A549 (cell line): ENCODE results near the gene NSUN4. TPM values are rescaled to one million over a fixed set of nuclear protein-coding genes. Genes with fewer than 3 reads are reported as not detected.
"Not testable (repeated sequence)": the region's sequence is repeated elsewhere in the genome, so short reads cannot be mapped to it uniquely, and the experiment has no call there.

ENCODE experiments used
- ATAC-seq, 2 experiments: fragments of 200-7000 bp in 1 of 2; fragments of >200 bp in 1 of 2; cut with Nextera tagmentation in 1 of 2; cut with Tn5 transposase in 1 of 2; 3 replicates each; pipeline versions ENCODE4 v1.8.0 to v1.9.1; 2018 to 2020; ENCODE audit warnings: mild to moderate bottlenecking in 1 of 2, moderate library complexity in 1 of 2
- CTCF ChIA-PET: fragments of 300-600 bp; sonication (Branson Sonifier 250); formaldehyde crosslinking; extraction: SDS; loops from one replicate; lab custom pipeline; 2021; ENCODE audit warnings: antibody characterized with exemption, inconsistent platforms; lab: Yijun Ruan, JAX
- POLR2A ChIA-PET: fragments of 350-600 bp; formaldehyde crosslinking; extraction: SDS; loops from one replicate; lab custom pipeline; 2021; ENCODE audit warnings: antibody characterized with exemption, inconsistent platforms; lab: Yijun Ruan, JAX
- DNase-seq, 2 experiments: peaks; one replicate each; pipeline versions ENCODE4 v3.0.0 to v3.0.0-alpha.2; 2011 to 2016; ENCODE audit warnings: low read depth in 1 of 2, low spot score in 1 of 2
- FAIRE-seq: peaks from 2 replicates; lab custom pipeline; 2011; peaks lifted over from hg19 to GRCh38; lab: Jason Lieb, UNC
- H3K27ac ChIP-seq, 2 experiments: fragments of >200 bp; sonication (Bioruptor Twin); formaldehyde crosslinking; 3 replicates each; pipeline ENCODE4 v1.5.1; 2016 to 2017
- H3K4me1 ChIP-seq: fragments of >200 bp; sonication (Bioruptor Twin); formaldehyde crosslinking; 3 replicates; pipeline ENCODE4 v1.6.1; 2016
- H3K4me2 ChIP-seq: fragments of >200 bp; sonication (Bioruptor Twin); formaldehyde crosslinking; 3 replicates; pipeline ENCODE4 v1.6.1; 2016
- H3K4me3 ChIP-seq: fragments of >200 bp; sonication (Bioruptor Twin); formaldehyde crosslinking; 3 replicates; pipeline ENCODE4 v1.5.1; 2016
- H3K9me3 ChIP-seq: fragments of >200 bp; sonication (Bioruptor Twin); formaldehyde crosslinking; 3 replicates; pipeline ENCODE4 v1.6.1; 2016
- ATOH8 ChIP-seq: fragments of 250-450 bp; sonication (Bioruptor Pico); IDR thresholded peaks from 2 replicates; pipeline ENCODE4 v1.5.0; 2020; ENCODE audit warnings: low read depth, mild to moderate bottlenecking, moderate library complexity
- CHD2 ChIP-seq: fragments of 150-350 bp; IDR thresholded peaks from 2 replicates; pipeline ENCODE4 v1.6.1; 2014; ENCODE audit warnings: low read length; ENCODE audit not compliant: partially characterized antibody
- CTCF ChIP-seq: fragments of >200 bp; sonication (Bioruptor Twin); formaldehyde crosslinking; IDR thresholded peaks from 3 replicates; pipeline ENCODE4 v1.5.1; 2016
- HDAC2 ChIP-seq: fragments of 200-600 bp; sonication (generic); IDR thresholded peaks from 2 replicates; pipeline ENCODE4 v1.6.1; 2016
- HEYL ChIP-seq: fragments of 250-450 bp; sonication (Bioruptor Pico); IDR thresholded peaks from 2 replicates; pipeline ENCODE4 v1.8.0; 2021; ENCODE audit warnings: mild to moderate bottlenecking, moderate library complexity
- KDM5A ChIP-seq: fragments of 200-600 bp; sonication (generic); IDR thresholded peaks from 2 replicates; pipeline ENCODE4 v1.6.1; 2016; ENCODE audit warnings: antibody characterized with exemption, mild to moderate bottlenecking
- MAX ChIP-seq: IDR thresholded peaks from 2 replicates; pipeline ENCODE4 v1.6.1; 2012
- MYC ChIP-seq: IDR thresholded peaks from 2 replicates; pipeline ENCODE4 v1.6.1; 2012; ENCODE audit warnings: mild to moderate bottlenecking, inconsistent platforms, low read length, improper control_type of control experiment, borderline replicate concordance
- POLR2A ChIP-seq: IDR thresholded peaks from 2 replicates; pipeline ENCODE4 v1.6.1; 2012; ENCODE audit warnings: mild to moderate bottlenecking, low read length
- RARB ChIP-seq: fragments of 250-450 bp; sonication (Bioruptor Pico); IDR thresholded peaks from 2 replicates; pipeline ENCODE4 v1.8.0; 2021; ENCODE audit warnings: mild to moderate bottlenecking, moderate library complexity
- RCOR1 ChIP-seq: fragments of 150-350 bp; IDR thresholded peaks from 2 replicates; pipeline ENCODE4 v1.6.1; 2014; ENCODE audit warnings: antibody characterized with exemption, low read length, low read depth
- RNF2 ChIP-seq: fragments of 200-600 bp; sonication (generic); IDR thresholded peaks from 2 replicates; pipeline ENCODE4 v1.6.1; 2016; ENCODE audit warnings: low read depth, mild to moderate bottlenecking, antibody characterized with exemption, moderate library complexity, borderline replicate concordance
- TFCP2L1 ChIP-seq: fragments of 250-450 bp; sonication (Bioruptor Pico); IDR thresholded peaks from 2 replicates; pipeline ENCODE4 v1.5.0; 2021; ENCODE audit warnings: mild to moderate bottlenecking
- TP53 ChIP-seq: fragments of 250-450 bp; sonication (Bioruptor Pico); IDR thresholded peaks from 2 replicates; pipeline ENCODE4 v1.5.0; 2021; ENCODE audit warnings: mild to moderate bottlenecking, moderate library complexity
- ZSCAN20 ChIP-seq: fragments of 250-450 bp; sonication (Bioruptor Pico); IDR thresholded peaks from 2 replicates; pipeline ENCODE4 v1.8.0; 2022; ENCODE audit warnings: mild to moderate bottlenecking, moderate library complexity
- WGBS: methylation state at CpG from one replicate; pipeline ENCODE4 v1.1.6; 2017; ENCODE audit errors: missing lambda C conversion rate; 5-methylcytosine and 5-hydroxymethylcytosine counted together
- polyA plus RNA-seq, 4 experiments: library from polyadenylated mRNA; depleted of rRNA in 3 of 4; stranded (reverse); fragments of >200 nt; fragmentation: RNase III in 1 of 4; extraction: RNeasy Plus Mini Kit Qiagen cat#74134 plus additional on column Dnase treatment in 1 of 4; gene quantifications; 2 replicates in 3 of 4; 3 replicates in 1 of 4; pipeline ENCODE4 v1.2.3, GENCODE V29; 2011 to 2017

Gene NSUN4
- polyA plus RNA-seq, 2 of the 4 experiments (the other 2 are of a cell fraction), result 11.7 to 23.3 TPM

GRCh38 chr1:46345281-46345680 lies 4.7 kb downstream of the NSUN4 start (continued):
- TF ChIP-seq RCOR1 (no peak), RNF2 (no peak), RARB (no peak), ZSCAN20 (CRISPR knock-in tag) (no peak), CTCF (no peak), HDAC2 (no peak), TP53 (CRISPR knock-in tag) (no peak)

- Histone ChIP-seq H3K27ac (no peak overlapping the region), H3K9me3 (no peaks in the 10 kb centered on the region), H3K4me1 (peaks cover 3% of the 10 kb centered on the region; the same call in 1 of the 3 replicates), H3K4me2 (no peak overlapping the region), H3K4me3 (no peak overlapping the region)
- ATAC-seq (no peak), DNase-seq (no peak), FAIRE-seq (no peak)
- 64% methylated on average over 2 of the region's 2 CpGs for WGBS
- ChIA-PET CTCF (no interaction called here), POLR2A (no interaction called here)
- no peak for TF ChIP-seq TFCP2L1 (CRISPR knock-in tag)
- TF ChIP-seq CHD2, result no peak
- TF ChIP-seq ATOH8 (CRISPR knock-in tag), result no peak
Measured at GRCh38 chr1:46352363-46352762, 11.8 kb downstream of the NSUN4 start.

- H3K4me2 ChIP-seq, H3K9me3 ChIP-seq, POLR2A ChIA-PET, DNase-seq, H3K4me3 ChIP-seq, ATAC-seq, H3K4me1 ChIP-seq, H3K27ac ChIP-seq, FAIRE-seq: not testable (repeated sequence)
- WGBS, result 95% methylated on average over 5 of the region's 5 CpGs
- CTCF ChIA-PET, result interaction anchor here (1.3 to 3.8 kb wide), 2 partner anchors 9 to 23 kb away, joined by 5 to 18 read pairs; no protein-coding TSS in a partner anchor
Measured at GRCh38 chr1:46355920-46356319, 15.3 kb downstream of the NSUN4 start.

- Histone ChIP-seq H3K4me3 (no peak overlapping the region), H3K9me3 (no peaks in the 10 kb centered on the region), H3K4me1 (no peaks in the 10 kb centered on the region), H3K27ac (no peak overlapping the region), H3K4me2 (no peak overlapping the region)
- TF ChIP-seq POLR2A (no peak), MAX (no peak), HEYL (no peak)
- no peak for DNase-seq
- WGBS, result 93% methylated on average over 3 of the region's 3 CpGs
- ATAC-seq, result no peak
- no peak for FAIRE-seq
- CTCF ChIA-PET, result interaction anchor here (1.4 kb wide), 1 partner anchor 14 kb away, joined by 7 read pairs; no protein-coding TSS in a partner anchor
- POLR2A ChIA-PET, result no interaction called here
Measured at GRCh38 chr1:46362158-46362557, 21.6 kb downstream of the NSUN4 start.

- DNase-seq (no peak), FAIRE-seq (no peak), ATAC-seq (no peak)
- TF ChIP-seq KDM5A (no peak), MYC (no peak)
- no peaks in the 10 kb centered on the region for H3K9me3 ChIP-seq
- ChIA-PET POLR2A (no interaction called here), CTCF (interaction anchor here (1.6 kb wide), 1 partner anchor 15 kb away, joined by 3 read pairs; no protein-coding TSS in a partner anchor)
- no peak overlapping the region for H3K4me2 ChIP-seq
- H3K27ac ChIP-seq, result no peak overlapping the region
- H3K4me1 ChIP-seq, result no peaks in the 10 kb centered on the region
- no peak overlapping the region for H3K4me3 ChIP-seq
- 92% methylated on average over 5 of the region's 5 CpGs for WGBS
Measured at GRCh38 chr1:46363121-46363520, 22.5 kb downstream of the NSUN4 start.
